ENCODE data around the gene JPT2.

GRCh38 chr16:1676661-1677060 lies 1.4 kb upstream of the JPT2 start:
- no peak for TF ChIP-seq CTCF (IDR thresholded peaks at IDR 0.05)
- no peak for TF ChIP-seq POLR2AphosphoS5 (IDR thresholded peaks at IDR 0.05)
- no peak for TF ChIP-seq POLR2A (IDR thresholded peaks at IDR 0.05; ENCODE audit: low read depth)
- no peak for TF ChIP-seq EP300 (IDR thresholded peaks at IDR 0.05)

Measured in esophagus muscularis mucosa (tissue), 4 donors.